NCI-H2196 (cell line): ENCODE measurements around the gene CAPN7.

Experiments
- DNase-seq: peaks from one replicate; lab custom pipeline; 2025; ENCODE audit not compliant: unreplicated experiment; lab: John Stamatoyannopoulos, UW

CAPN7 gene

GRCh38 chr3:15198686-15199085 is 7.4 kb upstream of the CAPN7 start:
- DNase-seq: no peak

- DNase-seq: no peak
Measured at GRCh38 chr3:15199493-15200105, 6.4 kb upstream of the CAPN7 start.

GRCh38 chr3:15204005-15204404 is 2.0 kb upstream of the CAPN7 start:
- DNase-seq: no peak

DNA sequence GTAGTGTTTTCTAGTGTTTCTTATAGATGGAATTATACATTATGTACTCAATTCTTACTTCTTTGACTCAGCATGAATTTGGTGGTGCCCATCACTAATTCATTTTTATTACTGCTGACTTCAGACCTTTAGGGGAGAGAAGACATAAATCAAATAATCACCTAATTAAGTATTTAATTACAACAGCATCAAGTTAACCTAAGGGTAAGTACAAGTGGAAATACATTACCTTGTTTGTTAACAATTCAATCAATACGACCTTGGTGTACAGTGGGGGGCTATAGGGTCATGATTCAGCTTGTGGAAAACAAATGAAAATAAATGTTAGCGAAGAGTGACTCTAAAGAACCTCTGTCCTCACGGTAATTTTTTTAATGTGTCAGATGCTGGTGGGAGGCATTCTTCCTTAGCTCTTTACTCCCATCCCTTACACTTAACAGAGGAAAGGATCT is 538 bp upstream of the CAPN7 start:
- DNase-seq: no peak

- no peak for DNase-seq
Measured at GRCh38 chr3:15206662-15207576, 873 bp downstream of the CAPN7 start.

DNA sequence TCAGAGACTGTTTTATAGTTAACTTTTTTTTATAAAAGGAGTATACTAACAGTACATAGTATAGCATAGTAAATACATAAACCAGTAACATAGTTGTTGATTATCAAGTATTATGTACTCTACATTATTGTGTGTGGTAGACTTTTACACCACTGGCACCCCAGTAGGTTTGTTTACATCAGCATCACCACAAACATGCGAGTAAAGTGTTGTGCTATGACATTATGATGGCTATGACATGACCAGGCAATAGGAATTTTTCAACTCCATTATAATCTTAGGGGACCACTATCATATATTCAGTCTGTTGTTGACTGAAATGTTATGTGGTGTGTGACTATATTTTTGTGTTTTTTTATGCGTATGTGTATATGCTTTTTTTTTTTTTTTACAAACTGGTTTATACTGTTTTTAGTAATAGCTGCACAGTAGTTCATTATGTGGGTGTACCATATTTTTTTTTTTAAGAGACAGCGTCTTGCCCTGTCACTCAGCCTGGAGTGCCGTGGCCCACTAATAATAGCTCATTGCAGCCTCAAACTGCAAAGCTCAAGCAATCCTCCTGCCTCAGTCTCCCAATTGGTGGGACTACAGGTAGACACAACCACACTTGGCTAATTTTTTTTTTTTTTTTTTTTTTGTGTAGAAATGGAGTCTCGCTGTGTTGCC is 1.9 kb downstream of the CAPN7 start:
- no peak for DNase-seq

DNA sequence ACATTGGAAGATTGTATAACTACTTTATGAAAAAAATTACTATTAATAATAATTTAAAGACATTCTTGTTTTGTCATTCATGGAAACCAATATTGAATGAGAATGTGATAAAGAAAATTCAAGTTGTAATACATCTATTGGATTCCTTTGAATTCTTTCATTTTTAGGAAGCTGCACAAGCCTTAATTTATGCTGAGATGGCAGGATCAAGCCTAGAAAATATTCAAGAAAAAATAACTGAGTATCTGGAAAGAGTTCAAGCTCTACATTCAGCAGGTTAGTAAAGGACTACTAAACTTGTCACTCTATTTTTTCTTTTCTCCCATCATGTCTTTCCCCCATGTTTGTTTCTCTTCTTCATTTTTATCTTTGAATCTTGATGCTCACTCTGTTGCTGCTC is 5.9 kb downstream of the CAPN7 start:
- no peak for DNase-seq

GRCh38 chr3:15214758-15215157 is 8.7 kb downstream of the CAPN7 start:
- no peak for DNase-seq

GRCh38 chr3:15215996-15216395 is 9.9 kb downstream of the CAPN7 start:
- no peak for DNase-seq

DNA sequence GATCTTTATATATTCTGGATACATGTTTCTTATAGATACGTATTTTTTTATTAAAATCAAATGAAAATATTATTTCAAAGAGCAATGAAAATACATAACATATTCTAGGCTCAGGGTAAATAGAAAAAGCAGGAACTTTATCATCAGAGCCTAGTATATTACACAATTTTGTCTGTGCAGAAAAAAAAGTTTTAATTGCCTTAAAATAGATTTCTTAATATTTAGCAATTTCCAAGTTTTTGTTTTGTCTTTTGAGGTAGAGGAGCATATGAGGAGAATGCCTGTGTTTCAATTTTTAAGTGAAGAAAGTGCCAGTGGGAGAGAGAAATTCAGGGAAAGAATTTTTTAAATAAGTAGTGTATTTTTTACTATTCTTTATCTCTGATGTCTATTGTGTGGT is 10.5 kb downstream of the CAPN7 start:
- no peak for DNase-seq

DNA sequence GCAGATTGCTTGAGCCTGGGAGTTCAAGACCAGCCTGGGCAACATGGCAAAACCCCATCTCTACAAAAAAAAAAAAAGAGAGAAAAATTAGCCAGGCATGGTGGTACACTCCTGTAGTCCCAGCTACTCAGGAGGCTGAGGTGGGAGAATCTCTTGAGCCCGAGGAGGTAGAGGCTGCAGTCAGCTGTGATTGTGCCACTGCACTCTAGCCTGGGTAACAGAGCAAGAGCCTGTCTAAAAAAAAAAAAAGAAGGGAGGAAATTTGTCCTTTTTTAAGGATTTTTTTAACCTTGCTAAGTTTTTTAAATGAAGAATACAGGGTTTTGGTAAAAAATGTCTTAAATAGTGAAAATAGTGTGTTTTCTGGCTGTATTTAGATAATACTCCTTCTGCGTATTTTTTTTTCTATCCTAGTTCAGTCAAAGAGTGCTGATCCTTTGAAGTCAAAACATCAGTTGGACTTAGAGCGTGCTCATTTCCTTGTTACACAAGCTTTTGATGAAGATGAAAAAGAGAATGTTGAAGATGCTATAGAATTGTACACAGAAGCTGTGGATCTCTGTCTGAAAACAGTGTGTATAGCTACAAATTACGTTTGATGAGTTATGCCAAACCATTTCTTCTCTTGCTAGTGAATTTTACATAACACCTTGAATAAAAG is 11.1 kb downstream of the CAPN7 start:
- no peak for DNase-seq

DNA sequence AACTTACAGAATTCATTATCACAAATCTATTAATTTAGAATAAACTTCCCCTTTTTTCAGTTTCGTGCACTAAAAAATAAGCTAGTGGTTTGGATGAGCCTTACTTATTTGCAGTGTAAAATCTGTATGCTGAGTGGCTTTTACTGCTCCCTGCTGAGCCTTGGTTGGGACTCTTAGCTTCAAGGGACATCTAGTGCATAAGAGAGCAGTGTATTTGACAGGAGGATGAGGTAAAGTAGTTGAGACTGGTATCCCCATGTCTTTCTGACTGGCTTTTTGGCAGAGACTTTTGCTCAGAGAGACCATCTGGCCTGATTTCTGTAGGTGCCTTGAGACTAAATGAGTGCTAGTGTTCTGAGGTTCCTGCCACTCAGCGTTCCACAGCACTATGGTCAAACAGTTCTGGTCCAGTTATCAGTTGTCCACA is 11.8 kb downstream of the CAPN7 start:
- no peak for DNase-seq

DNA sequence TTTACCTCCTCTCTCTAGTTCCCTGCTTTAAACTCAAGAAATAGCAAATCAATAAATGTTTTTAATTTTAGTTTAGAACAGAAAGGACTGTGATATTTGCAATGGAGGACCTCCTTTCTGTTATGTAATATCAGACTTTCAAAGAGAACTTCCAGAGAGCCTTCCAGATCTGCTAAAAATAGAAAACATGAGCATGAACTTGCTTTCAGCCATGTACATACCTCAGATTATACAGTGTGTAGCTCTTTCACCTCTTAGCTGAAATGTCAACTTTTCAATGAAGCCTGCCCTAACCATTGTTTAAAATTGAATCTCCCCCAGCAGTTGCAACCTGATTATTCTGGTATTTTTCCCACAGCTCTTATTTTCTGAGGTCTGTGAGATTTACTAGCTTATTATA is 12.6 kb downstream of the CAPN7 start:
- no peak for DNase-seq

DNA sequence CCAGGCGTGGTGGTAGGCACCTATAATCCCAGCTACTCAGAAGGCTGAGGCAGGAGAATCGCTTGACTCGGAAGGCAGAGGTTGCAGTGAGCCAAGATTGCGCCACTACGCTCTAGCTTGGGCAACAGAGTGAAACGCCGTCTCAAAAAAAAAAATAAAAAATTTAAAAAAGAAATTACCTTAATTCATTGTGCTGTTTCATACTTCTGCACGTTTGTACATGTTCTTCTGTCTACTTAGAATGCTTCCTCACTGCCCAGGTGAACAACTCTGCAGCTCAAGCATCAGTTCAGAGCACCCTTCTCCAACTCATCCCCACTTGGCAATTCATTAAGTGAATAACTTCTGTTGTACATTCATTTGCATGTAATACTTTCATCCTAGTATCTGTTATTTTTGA is 14.0 kb downstream of the CAPN7 start:
- DNase-seq: no peak

GRCh38 chr3:15220661-15221060 is 14.6 kb downstream of the CAPN7 start:
- no peak for DNase-seq

DNA sequence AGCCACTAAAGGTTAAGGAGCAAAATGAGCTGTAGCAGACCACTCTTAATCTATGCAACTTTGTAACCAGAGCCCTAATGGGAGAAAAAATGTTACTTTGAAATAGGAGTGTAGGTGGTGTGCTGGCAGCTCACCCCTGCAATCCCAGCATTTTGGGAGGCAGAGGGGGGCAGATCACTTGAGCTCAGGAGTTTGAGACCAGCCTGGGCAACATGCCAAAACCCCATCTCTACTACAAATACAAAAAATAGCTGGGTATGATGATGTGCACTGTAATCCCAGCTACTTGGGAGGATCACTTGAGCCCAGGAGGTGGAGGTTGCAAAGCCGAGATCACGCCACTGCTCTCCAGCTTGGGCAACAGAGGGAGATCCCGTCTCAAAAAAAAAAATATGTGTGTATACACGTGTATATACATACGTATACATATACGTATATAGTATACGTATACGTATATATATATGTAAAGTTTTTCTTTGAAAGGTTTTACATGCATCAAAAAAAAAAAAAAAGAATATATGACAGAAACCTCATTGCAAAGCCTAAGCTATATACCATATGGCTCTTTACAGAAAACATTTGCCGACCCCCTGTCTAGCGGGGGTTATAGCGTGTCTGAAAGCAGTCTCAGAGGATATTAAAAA is 15.7 kb downstream of the CAPN7 start:
- DNase-seq: no peak

DNA sequence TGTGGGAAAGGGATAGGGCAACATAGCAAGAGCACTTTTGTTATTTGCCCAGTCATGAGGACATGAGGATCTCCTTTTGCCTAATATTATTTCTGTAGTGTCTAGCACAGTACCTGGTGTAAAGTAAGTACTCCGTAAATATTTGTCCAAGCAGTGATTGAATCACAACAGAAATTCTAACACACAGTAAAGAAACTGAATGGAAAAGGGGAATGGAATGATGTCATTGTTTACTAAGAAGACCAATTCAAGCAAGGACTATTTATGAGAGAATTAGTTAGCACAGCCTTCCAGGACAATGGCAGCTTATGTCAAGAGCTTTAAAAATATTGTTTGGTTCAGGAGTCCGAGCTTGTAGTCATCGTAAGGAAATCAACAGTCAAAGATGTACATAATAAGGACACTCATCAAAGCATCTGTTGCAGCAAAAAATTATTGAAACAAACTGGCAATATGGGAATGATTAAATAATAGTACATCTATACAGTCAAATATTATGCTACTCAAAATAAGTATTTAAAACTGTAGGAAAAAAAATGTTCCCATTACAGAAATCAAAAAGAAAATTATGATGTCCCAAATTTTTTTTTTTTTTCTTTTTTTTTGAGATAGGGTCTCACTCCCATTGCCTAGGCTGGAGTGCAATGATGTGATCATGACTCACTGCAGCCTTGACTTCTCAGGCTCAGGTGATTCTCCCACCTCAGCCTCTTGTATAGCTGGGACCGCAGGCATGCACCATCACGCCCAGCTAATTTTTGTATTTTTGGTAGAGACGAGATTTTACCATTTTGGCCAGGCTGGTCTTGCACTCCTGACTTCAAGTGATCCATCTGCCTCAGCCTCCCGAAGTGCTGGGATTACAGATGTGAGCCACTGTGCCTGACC is 17.9 kb downstream of the CAPN7 start:
- DNase-seq: no peak

DNA sequence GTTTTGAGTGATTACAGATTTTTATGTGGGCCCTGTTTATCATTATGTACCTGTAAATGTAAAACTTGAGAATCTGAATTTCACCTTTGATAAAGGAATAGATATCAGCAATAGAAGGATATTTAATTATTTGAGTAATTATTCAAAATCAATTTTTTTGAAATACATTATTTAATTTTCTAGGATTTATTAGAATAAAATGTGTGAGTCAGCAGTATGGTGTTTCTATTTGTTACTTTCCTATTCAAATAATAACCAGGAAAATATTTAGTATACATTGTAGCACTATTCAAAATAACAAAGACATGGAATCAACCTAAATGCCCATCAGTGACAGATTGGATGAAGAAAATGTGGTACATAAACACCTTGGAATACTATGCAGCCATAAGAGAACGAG is 22.1 kb downstream of the CAPN7 start:
- DNase-seq: no peak

- DNase-seq: no peak
Measured at GRCh38 chr3:15229262-15229661, 23.2 kb downstream of the CAPN7 start.

- no peak for DNase-seq
Measured at GRCh38 chr3:15241341-15241740, 35.3 kb downstream of the CAPN7 start.
